HL-60 (cell line): Measurements from ENCODE around the gene ARHGEF17.

Source experiments
- DNase-seq, 2 experiments: peaks; one replicate each; pipeline ENCODE4 v3.0.0-alpha.2; 2010 to 2020; ENCODE audit warnings: low read depth in 1 of 2, low spot score in 1 of 2
- H3K27ac ChIP-seq: fragments of 250-450 bp; sonication (Bioruptor Pico); replicated peaks from 2 replicates; pipeline ENCODE4 v1.5.1; 2020; ENCODE audit warnings: mild to moderate bottlenecking, moderate library complexity
- H3K27me3 ChIP-seq: fragments of 250-450 bp; sonication (Bioruptor Pico); 2 replicates; pipeline ENCODE4 v1.5.1; 2021; ENCODE audit warnings: mild to moderate bottlenecking, moderate library complexity; ENCODE audit not compliant: insufficient read depth, poor library complexity, severe bottlenecking
- H3K4me3 ChIP-seq: replicated peaks from 2 replicates; pipeline ENCODE4 v1.5.1; 2011; ENCODE audit warnings: mild to moderate bottlenecking, control low read depth, low read length; ENCODE audit not compliant: insufficient read depth
- GABPA ChIP-seq: IDR thresholded peaks from 2 replicates; pipeline ENCODE4 v1.6.1; 2012; ENCODE audit warnings: low read depth
- POLR2AphosphoS5 ChIP-seq: IDR thresholded peaks from 2 replicates; pipeline ENCODE4 v1.6.1; 2012; ENCODE audit warnings: low read depth
- REST ChIP-seq: IDR thresholded peaks from 2 replicates; pipeline ENCODE4 v1.6.1; 2012; ENCODE audit warnings: low read depth; ENCODE audit not compliant: insufficient replicate concordance
- SPI1 ChIP-seq: IDR thresholded peaks from 2 replicates; pipeline ENCODE4 v1.6.1; 2012; ENCODE audit warnings: low read depth, mild to moderate bottlenecking, borderline replicate concordance
- TF ChIP-seq, protein P1 (sequence below): IDR thresholded peaks from one replicate; pipeline ENCODE4 v1.5.1; 2011; ENCODE audit warnings: low read length, control low read depth, inconsistent platforms; ENCODE audit not compliant: insufficient read depth

The ARHGEF17 gene

DNA sequence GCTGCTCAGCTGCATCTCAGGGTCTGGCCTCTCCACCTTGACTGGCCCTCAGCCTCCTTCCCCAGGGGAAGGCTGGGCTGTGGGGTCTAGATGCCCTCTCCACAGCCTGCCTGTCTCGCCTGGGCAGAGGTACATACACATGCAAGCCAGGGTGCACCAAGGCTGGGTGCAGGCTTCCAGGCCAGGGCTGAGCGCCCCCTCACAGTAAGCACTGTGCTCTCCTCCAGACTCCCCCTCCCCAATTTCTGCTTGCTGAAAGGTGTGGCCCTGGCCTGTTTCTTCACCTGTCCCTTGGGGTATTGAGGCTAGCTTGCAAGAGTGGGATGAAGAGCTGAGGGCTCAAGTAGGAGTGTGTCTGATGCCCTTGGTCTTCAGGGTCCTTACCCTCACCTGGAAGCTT is 90.6 kb downstream of the ARHGEF17 start:
- Histone ChIP-seq H3K27ac (no peak overlapping the region), H3K4me3 (no peak overlapping the region), H3K27me3 (no peaks in the 10 kb centered on the region)
- no peak for TF ChIP-seq REST
- TF ChIP-seq POLR2AphosphoS5, result no peak; the same call in 1 of the 2 replicates
- TF ChIP-seq, protein P1, sequence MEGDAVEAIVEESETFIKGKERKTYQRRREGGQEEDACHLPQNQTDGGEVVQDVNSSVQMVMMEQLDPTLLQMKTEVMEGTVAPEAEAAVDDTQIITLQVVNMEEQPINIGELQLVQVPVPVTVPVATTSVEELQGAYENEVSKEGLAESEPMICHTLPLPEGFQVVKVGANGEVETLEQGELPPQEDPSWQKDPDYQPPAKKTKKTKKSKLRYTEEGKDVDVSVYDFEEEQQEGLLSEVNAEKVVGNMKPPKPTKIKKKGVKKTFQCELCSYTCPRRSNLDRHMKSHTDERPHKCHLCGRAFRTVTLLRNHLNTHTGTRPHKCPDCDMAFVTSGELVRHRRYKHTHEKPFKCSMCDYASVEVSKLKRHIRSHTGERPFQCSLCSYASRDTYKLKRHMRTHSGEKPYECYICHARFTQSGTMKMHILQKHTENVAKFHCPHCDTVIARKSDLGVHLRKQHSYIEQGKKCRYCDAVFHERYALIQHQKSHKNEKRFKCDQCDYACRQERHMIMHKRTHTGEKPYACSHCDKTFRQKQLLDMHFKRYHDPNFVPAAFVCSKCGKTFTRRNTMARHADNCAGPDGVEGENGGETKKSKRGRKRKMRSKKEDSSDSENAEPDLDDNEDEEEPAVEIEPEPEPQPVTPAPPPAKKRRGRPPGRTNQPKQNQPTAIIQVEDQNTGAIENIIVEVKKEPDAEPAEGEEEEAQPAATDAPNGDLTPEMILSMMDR, result no peak
- no peak for TF ChIP-seq GABPA
- TF ChIP-seq SPI1, result no peak
- no peak for DNase-seq

GRCh38 chr11:73399159-73399590 is 91.1 kb downstream of the ARHGEF17 start:
- peak; percentile 41 for TF ChIP-seq POLR2AphosphoS5
- TF ChIP-seq GABPA, result no peak

DNA sequence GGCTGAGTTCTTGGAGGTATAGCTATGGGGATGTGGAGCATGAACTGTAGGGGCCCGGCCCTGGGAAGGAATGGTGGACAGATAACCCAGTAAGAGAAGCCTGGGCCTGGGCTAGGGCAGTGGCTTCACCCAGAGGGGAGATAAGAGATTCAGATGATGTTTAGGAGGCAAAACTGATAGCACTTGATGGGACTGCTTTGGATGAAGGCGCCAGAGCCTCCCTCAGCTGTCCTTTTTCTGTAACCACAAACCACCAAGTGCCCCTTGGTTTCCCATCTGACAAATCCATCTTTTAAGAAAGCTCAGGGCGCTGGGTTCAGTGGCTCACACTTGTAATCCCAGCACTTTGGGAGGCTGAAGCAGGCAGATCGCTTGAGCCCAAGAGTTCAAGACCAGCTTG is 91.6 kb downstream of the ARHGEF17 start:
- no peak for TF ChIP-seq SPI1
- no peak for TF ChIP-seq REST
- TF ChIP-seq, protein P1, result no peak
- TF ChIP-seq POLR2AphosphoS5, result no peak
- no peak for TF ChIP-seq GABPA
- no peaks in the 10 kb centered on the region for H3K27me3 ChIP-seq
- H3K4me3 ChIP-seq, result no peak overlapping the region
- DNase-seq, result no peak
- H3K27ac ChIP-seq, result no peak overlapping the region

More at GRCh38 chr11:73399159-73399590, 91.1 kb downstream of the ARHGEF17 start:
- Histone ChIP-seq H3K4me3 (no peak overlapping the region), H3K27me3 (no peaks in the 10 kb centered on the region), H3K27ac (no peak overlapping the region)
- DNase-seq, result no peak

DNA sequence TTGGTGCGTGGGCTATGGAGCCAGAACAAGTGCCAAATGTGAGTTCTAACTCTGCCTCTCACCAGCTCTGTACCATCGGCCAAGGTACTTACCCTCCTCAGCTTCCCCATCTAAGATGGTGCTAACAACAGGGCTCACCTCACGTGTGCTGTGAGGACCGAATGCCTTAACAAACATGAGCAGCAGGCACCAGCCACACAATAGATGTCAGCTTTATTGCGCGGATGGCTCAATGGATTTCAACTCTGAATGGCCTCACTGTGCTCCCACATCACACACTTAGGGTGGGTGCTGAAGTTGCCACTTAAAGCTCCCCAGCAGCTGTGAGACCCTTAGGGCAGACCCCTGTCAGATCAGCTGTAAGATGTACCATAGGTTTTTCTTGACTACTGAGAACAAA is 92.2 kb downstream of the ARHGEF17 start:
- DNase-seq, result no peak
- Histone ChIP-seq H3K27me3 (no peaks in the 10 kb centered on the region), H3K4me3 (no peak overlapping the region), H3K27ac (no peak overlapping the region)
- peak; percentile 68; the same call in 1 of the 2 replicates for TF ChIP-seq POLR2AphosphoS5
- no peak for TF ChIP-seq GABPA

- Histone ChIP-seq H3K27ac (no peak overlapping the region), H3K4me3 (no peak overlapping the region), H3K27me3 (no peaks in the 10 kb centered on the region)
- TF ChIP-seq, protein P1, result no peak
- TF ChIP-seq POLR2AphosphoS5 (peak; percentile 21; the same call in 1 of the 2 replicates), GABPA (no peak)
- no peak for DNase-seq
Observed at GRCh38 chr11:73401217-73401923, 93.3 kb downstream of the ARHGEF17 start.
